GM18951 (cell line): ENCODE measurements around the gene NXN.
"Not testable (repeated sequence)": the region's sequence is repeated elsewhere in the genome, so short reads cannot be mapped to it uniquely, and the experiment has no call there.

Experiments
- POLR2A ChIP-seq: IDR thresholded peaks from 4 replicates; pipeline ENCODE4 v1.6.1; 2011; ENCODE audit warnings: mild to moderate bottlenecking; ENCODE audit not compliant: insufficient read length, insufficient read depth; ENCODE audit errors: extremely low read depth
- in situ Hi-C: fragments of 300-500 bp; cut with MboI; formaldehyde crosslinking; loops from one replicate; pipeline ENCODE4 v1.12.0; 2022; ENCODE audit warnings: low sequenced_read_pairs, mixed read lengths, inconsistent platforms; ENCODE audit not compliant: unreplicated experiment

NXN gene

DNA sequence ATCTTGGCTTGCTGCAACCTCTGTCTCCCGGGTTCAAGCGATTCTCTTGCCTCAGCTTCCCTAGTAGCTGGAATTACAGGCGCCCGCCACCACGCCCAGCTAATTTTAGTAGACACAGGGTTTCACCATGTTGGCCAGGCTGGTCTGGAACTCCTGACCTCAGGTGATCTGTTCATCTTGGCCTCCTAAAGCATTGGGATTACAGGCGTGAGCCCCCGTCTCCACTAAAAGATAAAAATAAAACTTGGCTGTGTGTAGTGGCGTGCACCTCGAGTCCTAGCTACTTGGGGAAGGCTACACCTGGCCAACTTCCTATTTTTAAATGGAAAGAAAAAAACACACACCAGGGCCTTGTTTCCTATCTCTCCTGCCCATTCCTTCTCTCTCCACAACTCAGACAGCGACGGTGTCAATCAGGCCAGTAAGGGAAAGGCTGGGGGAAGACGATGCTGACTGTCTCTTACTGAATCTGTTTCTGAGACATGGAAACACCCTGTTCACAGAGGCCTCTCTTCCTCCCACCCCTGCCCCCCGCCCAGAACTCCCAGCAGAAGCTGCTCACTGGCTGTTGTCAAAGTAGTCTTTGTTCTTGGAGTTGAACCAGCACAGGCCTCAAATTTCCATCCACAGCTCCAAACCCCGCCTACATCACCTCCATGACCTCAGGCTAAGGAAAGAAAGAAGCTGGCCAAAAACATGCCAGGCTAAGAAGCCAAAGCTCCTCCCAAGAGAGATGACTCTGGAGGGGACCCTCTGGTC is 96.6 kb downstream of the NXN start:
- TF ChIP-seq POLR2A = no peak
- in situ Hi-C loops = no loop called here

DNA sequence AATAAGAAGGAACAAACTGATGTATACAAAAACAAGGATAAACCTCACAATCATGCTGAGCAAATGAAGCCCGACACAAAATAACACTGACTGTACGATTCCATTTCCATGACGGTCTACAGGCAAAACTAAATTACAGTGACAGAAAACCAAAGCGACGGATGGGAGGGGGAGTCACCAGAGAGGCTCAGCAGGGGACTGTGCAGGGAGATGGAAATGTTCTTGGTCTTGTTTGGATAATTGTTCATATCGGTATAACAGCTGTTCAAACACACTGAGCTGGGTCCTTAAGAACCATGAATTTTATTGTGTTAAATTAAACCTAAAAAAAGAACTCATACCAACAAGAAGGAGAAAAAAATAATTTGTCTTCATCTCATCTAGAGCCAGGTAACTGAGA is 97.8 kb downstream of the NXN start:
- in situ Hi-C loops = no loop called here

DNA sequence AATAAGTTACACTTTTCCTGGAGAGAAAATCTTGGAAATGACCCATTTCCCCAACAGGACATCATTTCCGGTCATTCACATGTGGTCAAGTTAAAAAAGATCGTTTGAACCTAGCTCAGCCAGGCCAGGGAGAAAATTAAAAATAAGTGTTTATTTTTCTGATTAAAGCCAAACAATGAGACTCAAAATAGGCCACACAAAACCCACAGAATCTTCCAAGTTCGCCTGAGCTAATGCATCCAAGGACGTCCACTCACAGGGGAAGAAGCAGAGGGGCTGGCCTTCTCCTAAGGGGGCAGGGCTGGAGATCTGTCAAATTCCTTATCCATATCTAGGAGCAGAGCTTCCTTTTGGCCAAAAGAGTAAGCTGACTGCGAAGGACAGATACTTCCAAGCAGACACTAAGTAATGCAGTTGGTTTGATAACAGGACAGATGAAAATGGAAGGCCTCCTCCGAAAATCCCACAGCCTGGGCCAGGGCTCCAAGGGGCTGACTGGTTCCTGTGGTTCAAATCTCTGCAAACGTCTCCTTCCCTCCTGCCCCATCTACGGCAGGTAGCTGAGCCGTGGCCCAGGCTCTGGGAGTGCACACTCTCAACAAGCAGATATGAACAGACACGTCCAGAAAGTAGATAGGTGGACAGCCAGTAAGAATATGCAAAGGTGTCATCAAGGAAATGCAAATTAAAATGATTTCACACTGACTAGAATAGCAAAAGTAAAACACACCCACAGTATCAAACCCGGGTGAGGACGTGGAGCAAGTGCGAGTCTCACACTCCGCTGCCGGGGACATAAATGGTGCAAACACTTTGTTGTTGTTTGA is 98.9 kb downstream of the NXN start:
- no peak for TF ChIP-seq POLR2A
- in situ Hi-C loops = no loop called here

More for the DNA sequence above, 97.8 kb downstream of the NXN start:
- TF ChIP-seq POLR2A = no peak

DNA sequence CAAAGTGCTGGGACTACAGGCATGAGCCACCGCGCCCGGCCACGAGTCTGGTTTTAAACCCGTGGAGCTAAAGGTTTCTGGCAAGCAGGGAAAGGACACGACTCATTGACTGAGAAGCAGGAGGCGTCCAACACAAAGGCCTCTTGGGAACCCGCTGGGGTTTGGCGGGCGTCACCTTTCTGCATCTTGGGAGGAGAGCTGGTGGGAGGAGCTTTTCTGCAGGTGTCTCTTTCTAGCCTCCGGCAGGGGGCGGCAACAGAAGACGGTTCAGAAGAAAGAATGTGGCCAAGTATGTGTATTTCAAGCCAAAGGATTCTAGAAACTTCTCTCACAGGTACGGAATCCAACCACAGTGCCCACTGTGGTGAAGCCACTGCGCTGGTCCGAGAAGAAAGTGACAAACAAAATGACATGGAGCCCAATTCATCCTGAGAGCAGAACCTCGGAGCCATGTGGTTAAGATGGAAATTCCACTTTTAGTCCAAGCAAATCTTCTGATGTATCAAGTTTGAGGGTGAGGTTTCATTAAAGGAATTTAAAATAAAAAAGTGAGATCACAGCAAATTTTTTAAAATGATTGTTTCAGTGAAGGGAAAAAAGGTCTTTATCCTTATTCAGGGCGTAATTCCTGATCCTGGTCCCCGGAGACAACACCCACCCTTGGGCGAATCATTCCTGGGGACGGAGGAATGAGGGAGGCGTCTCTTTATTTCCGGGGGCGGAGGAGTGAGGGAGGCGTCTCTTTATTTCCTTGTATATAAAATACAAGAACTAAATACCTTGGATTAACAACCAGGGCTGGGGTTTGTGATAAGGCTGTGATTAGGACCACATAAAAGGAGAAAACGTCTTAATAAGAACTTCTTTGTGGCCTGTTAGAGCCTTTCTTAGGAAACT is 99.8 kb downstream of the NXN start:
- in situ Hi-C loops = no loop called here
- no peak for TF ChIP-seq POLR2A

DNA sequence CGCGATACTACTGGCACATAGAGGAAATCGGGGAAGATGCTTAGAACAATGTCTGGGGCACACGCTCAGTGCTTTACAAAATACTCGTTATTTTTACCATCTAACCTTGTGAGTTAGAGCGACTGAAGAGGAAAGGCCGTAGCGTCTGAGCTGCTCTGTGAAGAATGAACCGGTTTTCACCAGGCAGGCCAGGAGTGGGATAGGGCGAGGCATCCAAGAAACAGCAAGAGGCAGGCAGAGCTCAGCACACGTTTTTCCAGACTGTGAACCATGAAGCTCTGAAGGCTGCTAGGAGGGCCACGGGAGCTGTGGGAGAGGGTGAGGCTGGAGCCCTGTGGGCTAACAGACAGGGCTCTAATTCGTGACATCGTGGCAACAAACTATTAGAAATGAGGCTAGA is 101.9 kb downstream of the NXN start:
- in situ Hi-C loops = no loop called here
- no peak for TF ChIP-seq POLR2A

DNA sequence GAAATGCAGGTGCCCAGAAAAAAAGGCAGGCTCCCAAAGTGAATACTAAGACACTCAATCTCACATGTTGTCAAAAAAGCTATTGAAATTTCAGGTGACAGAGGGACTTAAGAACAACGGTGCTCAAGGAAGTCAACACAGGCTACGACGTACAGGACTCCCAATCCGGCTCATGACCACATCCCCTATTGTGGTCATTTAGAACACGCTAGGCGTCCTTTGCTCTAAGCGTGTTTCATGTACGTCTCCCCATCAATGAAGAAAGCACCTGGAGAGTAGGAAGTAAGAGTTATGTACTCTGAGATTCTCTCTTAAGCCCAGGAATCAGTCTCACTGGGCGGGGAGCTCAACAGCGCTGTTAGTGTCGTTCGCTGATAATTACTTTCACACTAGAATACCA is 103.3 kb downstream of the NXN start:
- TF ChIP-seq POLR2A = no peak
- in situ Hi-C loops = no loop called here

DNA sequence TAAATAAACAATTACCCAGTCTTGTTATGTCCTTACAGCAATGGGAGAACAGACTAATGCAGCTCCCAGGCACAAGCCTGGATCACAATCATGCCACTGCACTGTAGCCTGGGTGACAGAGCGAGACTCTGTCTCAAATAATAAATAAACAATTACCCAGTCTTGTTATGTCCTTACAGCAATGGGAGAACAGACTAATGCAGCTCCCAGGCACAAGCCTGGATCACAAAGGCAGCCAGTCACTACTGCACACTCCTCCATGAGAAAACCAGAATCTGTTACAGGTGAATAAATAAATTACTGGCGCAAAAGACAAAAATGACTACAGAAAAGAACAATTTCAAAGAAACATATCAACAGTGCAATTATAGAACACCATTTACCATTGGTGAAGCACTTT is 105.0 kb downstream of the NXN start:
- in situ Hi-C loops = not testable (repeated sequence)

DNA sequence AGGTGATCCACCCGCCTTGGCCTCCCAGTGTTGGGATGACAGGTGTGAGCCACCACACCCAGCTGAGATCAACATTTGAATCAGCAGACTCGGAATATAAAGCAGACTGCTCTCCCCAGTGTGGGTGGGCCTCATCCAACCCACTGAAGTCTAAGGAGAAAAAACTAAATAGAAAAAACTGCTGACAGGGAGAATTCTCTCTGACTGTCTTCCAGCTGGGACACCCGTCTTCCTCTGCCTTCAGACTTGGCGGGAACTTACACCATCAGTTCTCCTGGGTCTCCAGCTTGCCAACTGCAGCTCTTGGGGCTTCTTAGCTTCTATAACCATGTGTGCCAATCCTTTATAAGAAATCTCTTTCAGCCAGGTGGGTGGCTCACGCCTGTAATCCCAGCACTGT is 106.7 kb downstream of the NXN start:
- in situ Hi-C loops = no loop called here
- TF ChIP-seq POLR2A = no peak

DNA sequence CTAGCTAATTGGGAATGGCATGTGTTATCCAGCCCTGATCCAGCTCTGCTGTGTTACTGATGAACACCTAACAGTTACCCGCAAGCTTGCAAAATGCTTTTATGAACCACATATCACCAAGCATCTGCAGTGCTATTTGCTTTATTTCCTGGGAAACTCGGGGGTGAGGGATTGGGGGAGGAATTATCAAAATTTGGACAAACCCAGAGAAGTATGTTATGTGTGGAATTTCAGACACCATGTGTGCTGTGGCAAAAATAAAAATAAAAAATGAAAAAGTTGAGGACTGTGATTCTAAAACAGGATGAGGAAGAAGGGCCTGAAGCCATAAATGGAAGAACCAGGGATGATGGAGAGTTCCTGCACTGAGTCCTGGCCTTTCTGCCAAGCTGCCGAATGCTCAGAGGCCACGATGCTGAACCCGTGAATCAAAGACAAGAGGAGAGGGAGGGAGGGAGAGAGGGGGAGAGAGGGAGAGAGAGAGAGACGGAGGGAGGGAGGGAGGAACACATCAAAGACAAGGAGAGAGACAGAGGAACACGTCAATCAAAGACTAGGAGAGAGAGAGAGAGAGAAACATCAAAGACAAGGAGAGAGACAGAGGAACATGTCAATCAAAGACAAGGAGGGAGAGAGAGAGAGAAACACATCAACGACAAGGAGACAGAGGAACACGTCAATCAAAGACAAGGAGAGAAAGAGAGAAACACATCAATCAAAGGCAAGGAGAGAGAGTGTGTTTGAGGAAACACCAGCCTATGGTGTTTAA is 107.6 kb downstream of the NXN start:
- TF ChIP-seq POLR2A = no peak
- in situ Hi-C loops = no loop called here

DNA sequence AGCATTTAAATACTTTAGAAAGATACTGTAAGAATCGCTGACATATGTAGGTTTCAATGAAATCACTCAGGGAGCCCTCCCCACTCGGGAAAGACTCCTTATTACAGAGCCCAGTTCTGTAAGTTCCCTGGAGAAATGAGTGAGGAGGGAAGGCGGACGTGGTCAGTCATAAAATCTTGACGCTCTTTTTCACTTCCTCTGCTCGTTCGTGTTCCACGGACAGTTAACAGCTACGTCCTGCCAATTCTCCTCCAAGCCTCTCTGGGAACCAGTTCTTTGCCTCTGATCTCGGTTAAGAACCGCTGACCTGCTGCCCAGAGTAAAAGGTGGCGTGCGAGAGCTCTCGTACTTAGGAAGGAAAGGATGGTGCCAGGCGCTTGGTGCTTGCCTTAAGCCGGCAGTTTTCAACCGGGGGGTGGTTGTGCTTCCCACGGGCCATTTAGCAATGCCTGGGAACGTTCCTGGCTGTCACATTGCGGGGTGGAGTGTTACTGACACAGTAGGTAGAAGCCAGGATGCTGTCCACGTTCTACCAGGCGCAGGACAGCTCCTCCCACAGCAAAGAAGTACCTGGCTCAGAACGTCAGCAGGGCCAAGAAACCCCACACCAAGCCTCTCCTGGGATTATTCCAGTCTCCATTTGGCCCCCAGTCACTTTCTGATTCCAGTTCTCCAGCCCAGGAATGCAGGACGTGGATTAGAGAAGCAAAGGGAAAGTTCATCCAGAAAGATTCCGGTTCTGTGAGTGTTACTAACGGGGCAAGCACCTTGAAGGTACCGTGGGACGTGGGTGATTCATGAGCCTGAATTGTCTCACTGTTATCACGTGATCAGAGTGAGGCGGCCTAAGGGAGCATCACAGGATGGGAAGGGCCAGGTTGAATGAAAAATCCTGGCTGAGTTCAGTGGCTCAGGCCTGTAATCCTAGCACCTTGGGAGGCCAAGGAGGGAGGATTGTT is 109.7 kb downstream of the NXN start:
- in situ Hi-C loops = no loop called here
- TF ChIP-seq POLR2A = no peak

DNA sequence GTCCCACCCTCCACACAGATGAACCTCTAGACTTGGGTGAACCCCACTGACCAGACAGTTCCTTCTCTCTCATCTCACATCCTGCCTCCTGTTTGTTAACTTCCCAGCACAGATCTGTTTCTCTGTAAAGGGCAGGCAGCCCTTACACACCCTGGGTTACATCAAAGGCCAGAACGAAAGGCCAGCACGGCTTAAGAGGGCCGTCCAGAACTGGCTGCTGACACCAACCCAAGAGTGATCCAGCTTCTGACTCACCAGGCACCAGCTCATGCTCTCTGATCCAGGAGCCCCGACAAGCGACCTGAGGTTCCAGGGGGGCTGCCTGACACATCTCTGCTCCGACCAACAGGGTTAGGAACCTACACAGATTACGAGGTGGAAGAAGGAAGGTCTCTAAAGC is 110.5 kb downstream of the NXN start:
- no peak for TF ChIP-seq POLR2A
- in situ Hi-C loops = no loop called here
